ENCODE data around the gene RXRA.

The RXRA gene

GRCh38 chr9:134383148-134383547, 56.9 kb downstream of the RXRA start:
- DNase-seq (ENCODE audit: low read depth): no peak

- no peak for DNase-seq (ENCODE audit: low read depth)
These were observed 58.7 kb downstream of the RXRA start for GRCh38 chr9:134384811-134385479.

- DNase-seq (ENCODE audit: low read depth): no peak
These were observed 59.7 kb downstream of the RXRA start for GRCh38 chr9:134385915-134386314.

- no peak for DNase-seq (ENCODE audit: low read depth)
These were observed 60.9 kb downstream of the RXRA start for GRCh38 chr9:134386951-134387831.

- no peak for DNase-seq (ENCODE audit: low read depth)
These were observed 62.1 kb downstream of the RXRA start for GRCh38 chr9:134388289-134388808.

- no peak for DNase-seq (ENCODE audit: low read depth)
These were observed 62.7 kb downstream of the RXRA start for GRCh38 chr9:134388976-134389375.

GRCh38 chr9:134389642-134390041, 63.4 kb downstream of the RXRA start:
- DNase-seq (ENCODE audit: low read depth): no peak

GRCh38 chr9:134390537-134390936, 64.3 kb downstream of the RXRA start:
- peak; percentile 78 for DNase-seq (ENCODE audit: low read depth)

- no peak for DNase-seq (ENCODE audit: low read depth)
These were observed 64.7 kb downstream of the RXRA start for GRCh38 chr9:134390947-134391318.

- peak; percentile 81 for DNase-seq (ENCODE audit: low read depth)
These were observed 65.3 kb downstream of the RXRA start for GRCh38 chr9:134391319-134392231.

GRCh38 chr9:134392900-134393299, 66.6 kb downstream of the RXRA start:
- DNase-seq (ENCODE audit: low read depth): no peak

- no peak for DNase-seq (ENCODE audit: low read depth)
These were observed 67.5 kb downstream of the RXRA start for GRCh38 chr9:134393582-134394280.

GRCh38 chr9:134395002-134395517, 68.8 kb downstream of the RXRA start:
- no peak for DNase-seq (ENCODE audit: low read depth)

- DNase-seq (ENCODE audit: low read depth): no peak
These were observed 69.5 kb downstream of the RXRA start for GRCh38 chr9:134395737-134396257.

- DNase-seq (ENCODE audit: low read depth): peak; percentile 55
These were observed 70.0 kb downstream of the RXRA start for GRCh38 chr9:134396258-134396742.

- DNase-seq (ENCODE audit: low read depth): peak; percentile 45
These were observed 70.6 kb downstream of the RXRA start for GRCh38 chr9:134396825-134397224.

GRCh38 chr9:134398756-134399155, 72.5 kb downstream of the RXRA start:
- no peak for DNase-seq (ENCODE audit: low read depth)

GRCh38 chr9:134399435-134400056, 73.3 kb downstream of the RXRA start:
- DNase-seq (ENCODE audit: low read depth): no peak

GRCh38 chr9:134400283-134400682, 74.0 kb downstream of the RXRA start:
- DNase-seq (ENCODE audit: low read depth): no peak

GRCh38 chr9:134401391-134401790, 75.1 kb downstream of the RXRA start:
- no peak for DNase-seq (ENCODE audit: low read depth)
